Esophagus muscularis mucosa (tissue), 4 donors: ENCODE results near the gene RENBP. TPM values are rescaled to one million over a fixed set of nuclear protein-coding genes. Genes with fewer than 3 reads are reported as not detected.

ENCODE experiments used
- DNase-seq: peaks from one replicate; pipeline ENCODE4 v3.0.0-alpha.2; 2017; ENCODE audit errors: extremely low spot score
- H3K27ac ChIP-seq, 4 donors: fragments of 200-600 bp; sonication (generic); replicated peaks in 1 of 4; 1 replicate in 3 of 4; 2 replicates in 1 of 4; pipeline ENCODE4 v1.5.1; 2016 to 2019; ENCODE audit warnings: mild to moderate bottlenecking in 1 of 4
- H3K27me3 ChIP-seq, 4 donors: fragments of 200-600 bp; sonication (generic); one replicate each; pipeline versions ENCODE4 v1.5.1 to v1.6.0; 2016 to 2019
- H3K36me3 ChIP-seq, 4 donors: fragments of 200-600 bp; sonication (generic); one replicate each; pipeline ENCODE4 v1.5.1; 2016 to 2019
- H3K4me1 ChIP-seq, 4 donors: fragments of 200-600 bp; sonication (generic); one replicate each; pipeline ENCODE4 v1.5.1; 2016 to 2019
- H3K4me3 ChIP-seq, 4 donors: fragments of 200-600 bp; sonication (generic); 1 replicate in 2 of 4; 2 replicates in 2 of 4; pipeline ENCODE4 v1.5.1; 2016 to 2019; ENCODE audit warnings: mild to moderate bottlenecking in 4 of 4, moderate library complexity in 1 of 4
- H3K9me3 ChIP-seq, 4 donors: fragments of 200-600 bp; sonication (generic); 1 replicate in 3 of 4; 2 replicates in 1 of 4; pipeline ENCODE4 v1.5.1; 2016 to 2019
- CTCF ChIP-seq, 3 experiments: fragments of 200-600 bp in 2 of 3; fragments of 450-650 bp in 1 of 3; sonication (generic) in 2 of 3; IDR thresholded peaks; one replicate each; pipeline ENCODE4 v1.5.1; 2017 to 2019; ENCODE audit warnings: antibody characterized with exemption in 3 of 3, mild to moderate bottlenecking in 2 of 3, moderate library complexity in 1 of 3
- EP300 ChIP-seq: sonication (generic); formaldehyde crosslinking; IDR thresholded peaks from one replicate; pipeline ENCODE4 v1.6.1; 2017; ENCODE audit warnings: antibody characterized with exemption
- POLR2A ChIP-seq: fragments of 450-650 bp; IDR thresholded peaks from one replicate; pipeline ENCODE4 v1.6.1; 2017; ENCODE audit warnings: antibody characterized with exemption, moderate library complexity, mild to moderate bottlenecking, low read depth
- POLR2AphosphoS5 ChIP-seq, 2 donors: sonication (generic); formaldehyde crosslinking; IDR thresholded peaks; one replicate each; pipeline ENCODE4 v1.6.1; 2017; ENCODE audit warnings: antibody characterized with exemption in 2 of 2
- WGBS: methylation state at CpG from one replicate; pipeline ENCODE4 v1.1.5; 2018; 5-methylcytosine and 5-hydroxymethylcytosine counted together
- intact Hi-C: fragments of 100-400 bp; cut with DNase I; formaldehyde crosslinking; loops from one replicate; pipeline ENCODE4 v1.15.1; 2023
- small RNA-seq, 3 donors: library from RNA; depleted of rRNA; stranded (forward); fragments of <200 nt; gene quantifications; one replicate each; pipeline ENCODE3, GENCODE V24; 2016
- total RNA-seq, 4 donors: library from RNA; depleted of rRNA; stranded (reverse); fragments of >200 nt; gene quantifications; one replicate each; pipeline versions ENCODE4 v1.1.0 to v1.2.1, GENCODE V29; 2016

RENBP gene
- total RNA-seq, 4 donors from 2014 or later = 8.0 to 12.6 (median 9.1) TPM

DNA sequence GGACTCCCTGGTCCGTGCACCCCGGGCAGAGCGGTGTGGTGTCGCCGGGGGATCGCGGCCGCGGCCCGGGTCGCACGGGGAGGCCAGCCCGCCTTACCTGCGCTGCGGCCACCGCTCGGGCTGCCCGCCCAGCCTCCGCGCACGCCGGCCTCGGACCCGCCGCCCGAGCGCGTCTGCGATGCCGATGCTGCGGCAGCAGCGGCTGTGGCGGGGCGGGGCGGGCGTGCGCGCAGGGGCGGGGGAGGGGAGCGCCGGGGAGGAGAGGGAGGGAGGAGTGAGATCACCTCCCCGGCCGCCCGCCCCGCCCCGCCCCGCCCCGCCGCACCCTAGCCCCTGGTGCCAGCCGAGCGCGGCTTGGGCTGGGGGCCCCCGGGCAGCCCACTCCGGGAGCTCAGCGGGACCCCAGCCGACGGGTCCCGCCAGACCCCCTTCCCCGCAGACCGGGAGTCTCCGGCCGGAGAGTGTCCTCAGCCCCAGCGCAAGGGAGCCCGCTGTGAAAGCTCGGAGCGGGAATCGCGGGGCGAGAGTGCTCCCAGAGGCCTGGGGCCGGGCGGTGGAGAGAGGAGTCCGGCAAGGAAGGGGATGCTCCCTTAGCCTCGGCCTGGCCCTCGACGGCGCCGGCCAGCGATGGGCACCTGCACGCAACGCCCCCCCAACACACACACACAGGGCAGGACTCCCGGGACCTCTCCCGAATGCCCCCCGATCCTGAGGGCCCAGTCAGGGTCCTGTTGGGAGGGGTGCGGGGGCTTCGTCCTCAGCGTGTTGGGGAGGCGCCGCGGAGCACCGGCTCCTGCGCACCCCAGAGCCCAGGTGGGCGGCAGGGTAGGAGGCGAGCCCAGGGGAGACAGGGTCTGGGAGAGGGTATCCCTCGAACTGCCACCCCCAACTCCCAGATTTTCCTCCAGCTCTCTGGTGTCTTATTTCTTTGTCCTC lies 58.2 kb downstream of the RENBP start, which contains the start of gene L1CAM:
L1CAM (minus strand) TSS at position 206 of the 936 bp plus-strand sequence. CDS start 10,337 bp downstream, outside the sequence.
- WGBS = 25% methylated on average over 15 of the region's 94 CpGs
- Histone ChIP-seq H3K27ac (peak within 1 kb of the TSS in 3 of 4 donors; percentile 28 to 62 (median 41)), H3K4me1 (peaks cover 5 to 21% (median 14%) of the 10 kb centered on the region in 4 donors), H3K9me3 (no peaks in the 10 kb centered on the region), H3K36me3 (no peaks in the 10 kb centered on the region), H3K4me3 (peak within 1 kb of the TSS; percentile 39 to 51 (median 40)), H3K27me3 (peaks cover 0 to 59% (median 25%) of the 10 kb centered on the region in 4 donors)
- intact Hi-C loops = no loop called here
- no peak for DNase-seq
- TF ChIP-seq POLR2A (no peak), CTCF (IDR thresholded peaks at IDR 0.05) (no peak), EP300 (no peak), POLR2AphosphoS5 (IDR thresholded peaks at IDR 0.05) (no peak)

Small RNA genes lying within 50 kb of the gene (small RNA-seq; reads per million reads assigned to genes)
- 0 to 0.08 (median 0) reads per million in 3 donors for gene MIR3202-1

Other genes starting within 250 kb of the RENBP start
- gene BCAP31, start 220.3 kb downstream of the RENBP start, total RNA-seq = 100 to 1,000 TPM in 2 of 4 donors, 10 to 100 TPM in 2; 76.4 to 129 (median 101) TPM
- 10 to 100 TPM; 18.4 to 36.2 (median 25.1) TPM for gene ABCD1, start 219.8 kb downstream of the RENBP start, total RNA-seq
- 10 to 100 TPM in 3 of 4 donors, 1 to 10 TPM in 1; 6.1 to 21.9 (median 17.6) TPM for gene PLXNB3, start 180.4 kb downstream of the RENBP start, total RNA-seq
- 1 to 10 TPM in 2 of 4 donors, under 1 TPM in 2; 0.52 to 2.2 (median 1.1) TPM for gene SRPK3, start 163.6 kb downstream of the RENBP start, total RNA-seq
- gene IDH3G, start 150.3 kb downstream of the RENBP start, total RNA-seq = 10 to 100 TPM; 52.3 to 76.3 (median 70.3) TPM
- gene SSR4, start 150.0 kb downstream of the RENBP start, total RNA-seq = 100 to 1,000 TPM; 100 to 115 (median 109) TPM
- gene PDZD4, start 114.1 kb downstream of the RENBP start, total RNA-seq = 10 to 100 TPM; 20.0 to 48.4 (median 36.9) TPM
- 10 to 100 TPM; 22.4 to 47.9 (median 30.0) TPM for gene L1CAM, start 58.5 kb downstream of the RENBP start, total RNA-seq
- 1 to 10 TPM; 1.2 to 7.6 (median 4.5) TPM for gene AVPR2, start 40.0 kb downstream of the RENBP start, total RNA-seq
- gene ARHGAP4, start 18.4 kb downstream of the RENBP start, total RNA-seq = 10 to 100 TPM; 15.9 to 22.4 (median 17.7) TPM
- gene NAA10, start 9.6 kb downstream of the RENBP start, total RNA-seq = 100 to 1,000 TPM in 2 of 4 donors, 10 to 100 TPM in 2; 89.3 to 106 (median 95.4) TPM
- 100 to 1,000 TPM in 1 of 4 donors, 10 to 100 TPM in 3; 50.7 to 102 (median 60.8) TPM for gene HCFC1, start 27.2 kb upstream of the RENBP start, total RNA-seq
- 1 to 10 TPM; 3.6 to 6.9 (median 6.1) TPM for gene TMEM187, start 28.1 kb upstream of the RENBP start, total RNA-seq
- gene IRAK1, start 75.3 kb upstream of the RENBP start, total RNA-seq = 10 to 100 TPM; 50.5 to 74.9 (median 67.6) TPM
- 10 to 100 TPM; 57.7 to 79.4 (median 64.8) TPM for gene MECP2, start 153.1 kb upstream of the RENBP start, total RNA-seq
- not detected for gene OPN1LW, start 199.6 kb upstream of the RENBP start, total RNA-seq
- gene OPN1MW, start 238.0 kb upstream of the RENBP start, total RNA-seq = not detected